Parathyroid adenoma (tissue), 2 donors: ENCODE data around the gene KPTN.

ENCODE experiments used
- H2AFZ ChIP-seq: fragments of 300-600 bp; sonication (generic); one replicate; pipeline ENCODE4 v1.7.0; 2017; ENCODE audit warnings: antibody characterized with exemption, mild to moderate bottlenecking
- H3K27ac ChIP-seq: fragments of 300-600 bp; sonication (generic); one replicate; pipeline ENCODE4 v1.7.0; 2017
- H3K27me3 ChIP-seq: fragments of 300-600 bp; sonication (generic); one replicate; pipeline ENCODE4 v1.7.0; 2017; ENCODE audit warnings: low read length; ENCODE audit not compliant: control insufficient read depth, insufficient read depth
- H3K36me3 ChIP-seq: fragments of 300-600 bp; sonication (generic); one replicate; pipeline ENCODE4 v1.7.0; 2017; ENCODE audit warnings: low read length; ENCODE audit not compliant: control insufficient read depth, insufficient read depth
- H3K4me1 ChIP-seq: fragments of 300-600 bp; sonication (generic); one replicate; pipeline ENCODE4 v1.7.0; 2017; ENCODE audit warnings: control low read depth
- H3K4me2 ChIP-seq: fragments of 300-600 bp; sonication (generic); one replicate; pipeline ENCODE4 v1.7.0; 2017; ENCODE audit warnings: low read length
- H3K4me3 ChIP-seq: fragments of 300-600 bp; sonication (generic); one replicate; pipeline ENCODE4 v1.7.0; 2017; ENCODE audit warnings: low read depth, low read length
- H3K79me2 ChIP-seq: fragments of 300-600 bp; sonication (generic); one replicate; pipeline ENCODE4 v1.7.0; 2017; ENCODE audit warnings: control low read depth
- H3K9ac ChIP-seq: fragments of 300-600 bp; sonication (generic); one replicate; pipeline ENCODE4 v1.7.0; 2017; ENCODE audit warnings: mild to moderate bottlenecking
- H3K9me3 ChIP-seq: fragments of 300-600 bp; sonication (generic); one replicate; pipeline ENCODE4 v1.7.0; 2017; ENCODE audit warnings: low read length; ENCODE audit not compliant: control insufficient read depth
- TF ChIP-seq, protein P1 (sequence below): fragments of 300-600 bp; sonication (generic); IDR thresholded peaks from one replicate; pipeline ENCODE4 v1.7.0; 2017; ENCODE audit warnings: antibody characterized with exemption, mild to moderate bottlenecking
- donor health status: primary hyperparathyroidism.

The KPTN gene

DNA sequence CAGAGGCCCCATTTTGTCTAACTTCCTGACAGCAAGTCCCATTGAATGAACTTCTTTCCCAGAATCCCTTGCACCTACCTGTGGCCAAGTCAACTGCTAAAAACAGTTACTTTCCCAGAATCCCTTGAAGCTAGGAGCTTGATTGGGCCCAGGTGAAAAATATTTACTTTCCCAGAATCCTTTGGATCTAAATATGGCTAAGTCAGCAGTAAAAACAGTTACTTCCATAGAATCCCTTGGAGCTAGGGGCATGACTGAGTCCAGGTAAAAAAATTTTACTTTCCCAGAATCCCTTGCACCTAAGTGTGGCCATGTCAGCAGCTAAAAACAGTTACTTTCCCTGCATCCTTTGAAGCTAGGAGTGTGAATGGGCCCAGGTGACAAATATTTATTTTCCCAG is 51.5 kb downstream of the KPTN start:
- Histone ChIP-seq H3K4me1 (peaks cover 6% of the 10 kb centered on the region), H2AFZ (no peak overlapping the region), H3K9ac (no peak overlapping the region), H3K36me3 (no peaks in the 10 kb centered on the region), H3K9me3 (no peaks in the 10 kb centered on the region), H3K4me3 (no peak overlapping the region), H3K79me2 (no peaks in the 10 kb centered on the region), H3K4me2 (no peak overlapping the region), H3K27ac (no peak overlapping the region), H3K27me3 (no peaks in the 10 kb centered on the region)
- TF ChIP-seq, protein P1, sequence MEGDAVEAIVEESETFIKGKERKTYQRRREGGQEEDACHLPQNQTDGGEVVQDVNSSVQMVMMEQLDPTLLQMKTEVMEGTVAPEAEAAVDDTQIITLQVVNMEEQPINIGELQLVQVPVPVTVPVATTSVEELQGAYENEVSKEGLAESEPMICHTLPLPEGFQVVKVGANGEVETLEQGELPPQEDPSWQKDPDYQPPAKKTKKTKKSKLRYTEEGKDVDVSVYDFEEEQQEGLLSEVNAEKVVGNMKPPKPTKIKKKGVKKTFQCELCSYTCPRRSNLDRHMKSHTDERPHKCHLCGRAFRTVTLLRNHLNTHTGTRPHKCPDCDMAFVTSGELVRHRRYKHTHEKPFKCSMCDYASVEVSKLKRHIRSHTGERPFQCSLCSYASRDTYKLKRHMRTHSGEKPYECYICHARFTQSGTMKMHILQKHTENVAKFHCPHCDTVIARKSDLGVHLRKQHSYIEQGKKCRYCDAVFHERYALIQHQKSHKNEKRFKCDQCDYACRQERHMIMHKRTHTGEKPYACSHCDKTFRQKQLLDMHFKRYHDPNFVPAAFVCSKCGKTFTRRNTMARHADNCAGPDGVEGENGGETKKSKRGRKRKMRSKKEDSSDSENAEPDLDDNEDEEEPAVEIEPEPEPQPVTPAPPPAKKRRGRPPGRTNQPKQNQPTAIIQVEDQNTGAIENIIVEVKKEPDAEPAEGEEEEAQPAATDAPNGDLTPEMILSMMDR: no peak

DNA sequence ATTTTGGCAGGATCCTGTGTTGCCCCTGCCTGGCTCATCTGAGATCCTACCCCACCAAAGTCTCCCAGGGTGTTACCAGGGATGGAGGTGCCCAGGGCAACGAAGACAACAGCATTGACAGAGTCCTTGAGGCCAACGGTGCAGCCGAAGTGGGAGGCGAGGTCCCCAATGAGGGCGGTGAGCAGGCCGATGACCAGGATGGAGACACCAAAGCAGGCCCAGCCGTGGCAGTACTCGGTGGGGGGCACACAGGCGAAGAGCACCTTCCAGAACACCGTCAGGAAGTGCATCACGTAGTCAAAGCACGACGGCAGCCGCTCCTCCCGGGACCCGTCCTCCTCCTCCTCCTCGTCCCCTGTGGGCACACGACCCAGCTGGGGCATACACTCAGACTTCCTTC is 51.9 kb downstream of the KPTN start:
- Histone ChIP-seq H3K27ac (no peak overlapping the region), H2AFZ (no peak overlapping the region), H3K4me1 (peaks cover 8% of the 10 kb centered on the region), H3K9me3 (no peaks in the 10 kb centered on the region), H3K9ac (no peak overlapping the region), H3K79me2 (no peaks in the 10 kb centered on the region), H3K4me2 (no peak overlapping the region), H3K36me3 (no peaks in the 10 kb centered on the region), H3K27me3 (no peaks in the 10 kb centered on the region), H3K4me3 (no peak overlapping the region)
- TF ChIP-seq, protein P1: no peak

DNA sequence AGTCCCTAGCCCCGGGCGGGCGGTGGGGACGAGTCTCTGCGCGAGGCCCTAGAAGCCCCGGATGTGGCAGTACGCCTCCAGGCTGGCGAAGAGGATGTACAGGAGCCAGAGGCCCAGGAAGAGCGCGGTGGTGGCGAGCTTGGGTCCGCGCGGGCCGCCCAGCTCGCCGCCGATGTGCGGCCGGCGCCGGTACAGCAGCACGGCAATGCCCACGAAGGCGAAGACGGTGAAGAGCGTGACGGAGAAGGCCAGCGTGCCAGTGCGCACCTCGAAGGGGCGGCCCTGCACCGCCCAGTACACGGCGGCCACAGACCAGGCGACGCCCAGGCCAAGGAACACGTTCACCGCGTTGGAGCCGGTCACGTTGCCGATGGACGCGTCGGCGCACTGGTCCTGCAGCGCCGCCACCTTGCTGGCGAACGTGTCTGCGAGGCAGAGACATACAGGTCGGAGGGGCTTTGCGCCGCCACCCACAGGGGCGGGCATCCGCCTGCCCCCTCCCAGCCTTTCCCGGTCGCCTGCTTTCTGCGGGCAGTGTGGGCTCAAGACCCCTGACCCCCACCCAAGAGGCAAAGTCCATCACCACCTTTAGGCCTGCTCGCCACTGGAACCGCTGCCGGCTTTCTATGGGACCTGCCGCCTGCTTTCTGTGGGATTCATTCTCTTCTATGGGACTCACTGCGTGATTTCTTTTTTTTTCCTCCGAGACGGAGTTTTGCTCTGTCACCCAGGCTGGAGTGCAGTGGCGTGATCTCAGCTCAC is 53.8 kb downstream of the KPTN start:
- peak overlapping the region; percentile 72 for H2AFZ ChIP-seq
- H3K4me3 ChIP-seq: peak overlapping the region; percentile 17
- TF ChIP-seq, protein P1: no peak
- no peaks in the 10 kb centered on the region for H3K9me3 ChIP-seq
- no peak overlapping the region for H3K9ac ChIP-seq
- H3K36me3 ChIP-seq: no peaks in the 10 kb centered on the region
- no peak overlapping the region for H3K27ac ChIP-seq
- no peaks in the 10 kb centered on the region for H3K27me3 ChIP-seq
- no peaks in the 10 kb centered on the region for H3K79me2 ChIP-seq
- H3K4me2 ChIP-seq: peak overlapping the region; percentile 10
- H3K4me1 ChIP-seq: peaks cover 8% of the 10 kb centered on the region

DNA sequence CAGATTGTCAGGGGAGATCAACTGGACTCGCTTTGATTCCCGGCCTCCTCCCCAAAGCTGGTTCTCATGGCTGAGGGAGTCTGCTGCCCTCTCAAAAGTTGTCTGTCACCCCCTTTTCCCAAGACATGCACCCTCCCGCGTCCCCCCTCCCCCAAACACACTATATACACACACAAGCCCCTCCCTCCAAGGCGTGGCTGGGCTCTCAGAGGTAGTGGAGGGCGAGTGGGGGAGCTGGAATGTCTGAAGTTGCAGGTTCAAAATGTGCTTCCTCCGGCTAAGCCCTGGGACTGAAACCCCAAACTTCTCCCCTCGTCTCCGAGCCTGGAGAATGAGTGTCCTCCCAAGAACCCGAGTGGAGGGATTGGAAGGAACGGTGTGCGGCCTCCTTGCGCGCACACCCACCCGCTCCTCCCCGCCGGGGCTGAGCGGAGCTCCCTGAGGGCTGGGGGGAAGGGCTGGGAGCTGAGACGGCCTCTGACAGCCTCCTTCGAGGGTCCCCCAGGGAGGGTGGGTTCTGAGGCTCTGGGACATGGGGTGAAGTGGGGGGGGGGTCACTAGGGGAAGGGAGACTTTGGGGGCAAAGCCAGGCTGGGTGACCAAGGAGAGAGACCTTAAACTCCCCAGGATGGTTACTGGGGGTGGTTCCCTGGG is 54.8 kb downstream of the KPTN start:
- no peak overlapping the region for H3K4me2 ChIP-seq
- H3K27ac ChIP-seq: no peak overlapping the region
- H3K4me1 ChIP-seq: peaks cover 8% of the 10 kb centered on the region
- H3K4me3 ChIP-seq: no peak overlapping the region
- no peaks in the 10 kb centered on the region for H3K36me3 ChIP-seq
- no peak overlapping the region for H3K9ac ChIP-seq
- no peaks in the 10 kb centered on the region for H3K9me3 ChIP-seq
- no peaks in the 10 kb centered on the region for H3K79me2 ChIP-seq
- H2AFZ ChIP-seq: peak overlapping the region; percentile 72
- TF ChIP-seq, protein P1: no peak
- no peaks in the 10 kb centered on the region for H3K27me3 ChIP-seq
